ENCODE results near the gene TNFRSF19. TPM values are rescaled to one million over a fixed set of nuclear protein-coding genes. Genes with fewer than 3 reads are reported as not detected.

Gene TNFRSF19
- total RNA-seq, 1 experiment from 2014 or later, result not detected

- no peak for DNase-seq (ENCODE audit: low spot score)
Measured at GRCh38 chr13:23683084-23683483, 112.9 kb downstream of the TNFRSF19 start.

- no peak for DNase-seq (ENCODE audit: low spot score)
Measured at GRCh38 chr13:23684647-23685046, 114.4 kb downstream of the TNFRSF19 start.

- DNase-seq (ENCODE audit: low spot score), result no peak
Measured at GRCh38 chr13:23685416-23685815, 115.2 kb downstream of the TNFRSF19 start.

GRCh38 chr13:23686948-23687347 lies 116.7 kb downstream of the TNFRSF19 start:
- DNase-seq (ENCODE audit: low spot score), result no peak

GRCh38 chr13:23687614-23688013 lies 117.4 kb downstream of the TNFRSF19 start:
- no peak for DNase-seq (ENCODE audit: low spot score)

- DNase-seq (ENCODE audit: low spot score), result no peak
Measured at GRCh38 chr13:23688336-23688735, 118.1 kb downstream of the TNFRSF19 start.

- DNase-seq (ENCODE audit: low spot score), result no peak
Measured at GRCh38 chr13:23690668-23691067, 120.5 kb downstream of the TNFRSF19 start.

- DNase-seq (ENCODE audit: low spot score), result no peak
Measured at GRCh38 chr13:23692816-23693215, 122.6 kb downstream of the TNFRSF19 start.

GRCh38 chr13:23695196-23695595 lies 125.0 kb downstream of the TNFRSF19 start:
- no peak for DNase-seq (ENCODE audit: low spot score)

GRCh38 chr13:23695711-23696464 lies 125.7 kb downstream of the TNFRSF19 start:
- no peak for DNase-seq (ENCODE audit: low spot score)

GRCh38 chr13:23696610-23697009 lies 126.4 kb downstream of the TNFRSF19 start:
- no peak for DNase-seq (ENCODE audit: low spot score)

GRCh38 chr13:23697772-23698313 lies 127.6 kb downstream of the TNFRSF19 start:
- no peak for DNase-seq (ENCODE audit: low spot score)

GRCh38 chr13:23699271-23699670 lies 129.1 kb downstream of the TNFRSF19 start:
- DNase-seq (ENCODE audit: low spot score), result no peak

- DNase-seq (ENCODE audit: low spot score), result no peak
Measured at GRCh38 chr13:23701186-23701585, 131.0 kb downstream of the TNFRSF19 start.

- no peak for DNase-seq (ENCODE audit: low spot score)
Measured at GRCh38 chr13:23701636-23702035, 131.4 kb downstream of the TNFRSF19 start.

- DNase-seq (ENCODE audit: low spot score), result no peak
Measured at GRCh38 chr13:23703246-23703860, 133.1 kb downstream of the TNFRSF19 start.

- no peak for DNase-seq (ENCODE audit: low spot score)
Measured at GRCh38 chr13:23705583-23705982, 135.4 kb downstream of the TNFRSF19 start.

- DNase-seq (ENCODE audit: low spot score), result peak; percentile 29
Measured at GRCh38 chr13:23707674-23708073, 137.5 kb downstream of the TNFRSF19 start.

- no peak for DNase-seq (ENCODE audit: low spot score)
Measured at GRCh38 chr13:23709536-23709935, 139.3 kb downstream of the TNFRSF19 start.

GRCh38 chr13:23710366-23710765 lies 140.2 kb downstream of the TNFRSF19 start:
- no peak for DNase-seq (ENCODE audit: low spot score)

- no peak for DNase-seq (ENCODE audit: low spot score)
Measured at GRCh38 chr13:23711355-23711754, 141.1 kb downstream of the TNFRSF19 start.

- no peak for DNase-seq (ENCODE audit: low spot score)
Measured at GRCh38 chr13:23714672-23715071, 144.5 kb downstream of the TNFRSF19 start.

All from HT-29 (cell line).